DND-41 (cell line): ENCODE data around the gene RMND1.
"Not testable (repeated sequence)": the region's sequence is repeated elsewhere in the genome, so short reads cannot be mapped to it uniquely, and the experiment has no call there.

Source experiments
- ATAC-seq: fragments of 200-7000 bp; cut with Tn5 transposase; 3 replicates; pipeline ENCODE4 v1.9.1; 2021; ENCODE audit warnings: low read depth; ENCODE audit not compliant: insufficient read depth
- DNase-seq: peaks from one replicate; pipeline ENCODE4 v3.0.0-alpha.2; 2020
- H2AFZ ChIP-seq: 2 replicates; pipeline ENCODE4 v1.6.0; 2012; ENCODE audit warnings: low read depth, low read length
- H3K27ac ChIP-seq: 2 replicates; pipeline ENCODE4 v1.5.1; 2012; ENCODE audit warnings: low read length, inconsistent platforms
- H3K27me3 ChIP-seq: fragments of 200-600 bp; sonication (generic); 2 replicates; pipeline ENCODE4 v1.6.0; 2012; ENCODE audit warnings: low read length, mild to moderate bottlenecking, inconsistent platforms; ENCODE audit not compliant: insufficient read depth, poor library complexity
- H3K36me3 ChIP-seq: 2 replicates; pipeline ENCODE4 v1.5.1; 2012; ENCODE audit warnings: low read length, inconsistent platforms; ENCODE audit not compliant: insufficient read depth
- H3K4me1 ChIP-seq: 2 replicates; pipeline ENCODE4 v1.5.1; 2012; ENCODE audit warnings: mild to moderate bottlenecking, low read length; ENCODE audit not compliant: insufficient read depth
- H3K4me2 ChIP-seq: 2 replicates; pipeline ENCODE4 v1.6.0; 2012; ENCODE audit warnings: mild to moderate bottlenecking, moderate library complexity, low read length, inconsistent platforms; ENCODE audit not compliant: insufficient read depth
- H3K4me3 ChIP-seq, 2 experiments: fragments of 200-600 bp in 1 of 2; shearing (Covaris generic) in 1 of 2; 2 replicates each; pipeline ENCODE4 v1.5.1; 2012 to 2016; ENCODE audit warnings: inconsistent platforms in 2 of 2, low read length in 2 of 2, mild to moderate bottlenecking in 2 of 2, low read depth in 1 of 2, moderate library complexity in 1 of 2
- H3K79me2 ChIP-seq: 2 replicates; pipeline ENCODE4 v1.6.0; 2012; ENCODE audit warnings: low read length, inconsistent platforms; ENCODE audit not compliant: insufficient read depth
- H3K9ac ChIP-seq: 2 replicates; pipeline ENCODE4 v1.6.0; 2012; ENCODE audit warnings: low read depth, mild to moderate bottlenecking, inconsistent platforms, low read length, moderate library complexity
- H3K9me3 ChIP-seq: 2 replicates; pipeline ENCODE4 v1.5.1; 2012; ENCODE audit warnings: low read length, moderate library complexity, mild to moderate bottlenecking, inconsistent platforms; ENCODE audit not compliant: insufficient read depth, severe bottlenecking
- H4K20me1 ChIP-seq: 2 replicates; pipeline ENCODE4 v1.6.0; 2012; ENCODE audit warnings: low read length; ENCODE audit not compliant: insufficient read depth
- CTCF ChIP-seq: IDR thresholded peaks from 2 replicates; pipeline ENCODE4 v1.5.1; 2012; ENCODE audit warnings: borderline replicate concordance, low read length, moderate library complexity, mild to moderate bottlenecking; ENCODE audit not compliant: poor library complexity, severe bottlenecking; ENCODE audit errors: extremely low read depth
- EZH2 ChIP-seq: IDR thresholded peaks from 3 replicates; pipeline ENCODE4 v1.6.1; 2012; ENCODE audit warnings: borderline replicate concordance, low read depth, mild to moderate bottlenecking, moderate library complexity, low read length, inconsistent platforms; ENCODE audit not compliant: severe bottlenecking

Gene RMND1

GRCh38 chr6:151359486-151359885 lies 92.4 kb downstream of the RMND1 start:
- H3K4me3 ChIP-seq: no peak overlapping the region
- H3K4me2 ChIP-seq: no peak overlapping the region
- no peaks in the 10 kb centered on the region for H3K79me2 ChIP-seq
- H3K9me3 ChIP-seq: no peaks in the 10 kb centered on the region
- no peaks in the 10 kb centered on the region for H3K27me3 ChIP-seq
- no peak for TF ChIP-seq EZH2
- TF ChIP-seq CTCF: no peak
- ATAC-seq: no peak
- H4K20me1 ChIP-seq: no peaks in the 10 kb centered on the region; the same call in 1 of the 2 replicates
- DNase-seq: no peak
- no peak overlapping the region for H3K9ac ChIP-seq
- no peak overlapping the region for H3K27ac ChIP-seq
- peaks cover 22% of the 10 kb centered on the region for H3K36me3 ChIP-seq
- no peak overlapping the region for H2AFZ ChIP-seq
- H3K4me1 ChIP-seq: no peaks in the 10 kb centered on the region

GRCh38 chr6:151358475-151358874 lies 93.5 kb downstream of the RMND1 start:
- Histone ChIP-seq H2AFZ (no peak overlapping the region), H3K9ac (no peak overlapping the region), H3K27me3 (no peaks in the 10 kb centered on the region), H3K4me3 (no peak overlapping the region), H3K79me2 (no peaks in the 10 kb centered on the region), H3K27ac (no peak overlapping the region), H3K36me3 (peaks cover 20% of the 10 kb centered on the region), H3K4me1 (no peaks in the 10 kb centered on the region), H3K9me3 (no peaks in the 10 kb centered on the region), H3K4me2 (no peak overlapping the region), H4K20me1 (no peaks in the 10 kb centered on the region; the same call in 1 of the 2 replicates)
- DNase-seq (no peak), ATAC-seq (no peak)
- TF ChIP-seq CTCF (no peak), EZH2 (no peak)

- no peak for DNase-seq
- no peak overlapping the region for H2AFZ ChIP-seq
Observed at GRCh38 chr6:151357758-151358436, 94.0 kb downstream of the RMND1 start.

GRCh38 chr6:151356983-151357382 lies 94.9 kb downstream of the RMND1 start:
- H3K27ac ChIP-seq: not testable (repeated sequence)

More at GRCh38 chr6:151357758-151358436, 94.0 kb downstream of the RMND1 start:
- ATAC-seq: no peak
- no peak overlapping the region for H3K4me2 ChIP-seq
- no peak overlapping the region for H3K27ac ChIP-seq
- no peaks in the 10 kb centered on the region for H3K27me3 ChIP-seq
- no peak overlapping the region for H3K9ac ChIP-seq
- no peak overlapping the region for H3K4me3 ChIP-seq
- H4K20me1 ChIP-seq: no peaks in the 10 kb centered on the region
- H3K4me1 ChIP-seq: no peaks in the 10 kb centered on the region
- TF ChIP-seq CTCF (no peak), EZH2 (no peak)
- peaks cover 20% of the 10 kb centered on the region for H3K36me3 ChIP-seq
- no peaks in the 10 kb centered on the region for H3K9me3 ChIP-seq
- no peaks in the 10 kb centered on the region for H3K79me2 ChIP-seq

More at GRCh38 chr6:151356983-151357382, 94.9 kb downstream of the RMND1 start:
- peaks cover 16% of the 10 kb centered on the region for H3K36me3 ChIP-seq
- not testable (repeated sequence) for H3K27me3 ChIP-seq, H2AFZ ChIP-seq, H4K20me1 ChIP-seq, H3K9ac ChIP-seq, DNase-seq, H3K4me2 ChIP-seq, H3K79me2 ChIP-seq, H3K4me3 ChIP-seq, ATAC-seq, H3K9me3 ChIP-seq, H3K4me1 ChIP-seq
